ENCODE data around the gene TOP3B.

The TOP3B gene

DNA sequence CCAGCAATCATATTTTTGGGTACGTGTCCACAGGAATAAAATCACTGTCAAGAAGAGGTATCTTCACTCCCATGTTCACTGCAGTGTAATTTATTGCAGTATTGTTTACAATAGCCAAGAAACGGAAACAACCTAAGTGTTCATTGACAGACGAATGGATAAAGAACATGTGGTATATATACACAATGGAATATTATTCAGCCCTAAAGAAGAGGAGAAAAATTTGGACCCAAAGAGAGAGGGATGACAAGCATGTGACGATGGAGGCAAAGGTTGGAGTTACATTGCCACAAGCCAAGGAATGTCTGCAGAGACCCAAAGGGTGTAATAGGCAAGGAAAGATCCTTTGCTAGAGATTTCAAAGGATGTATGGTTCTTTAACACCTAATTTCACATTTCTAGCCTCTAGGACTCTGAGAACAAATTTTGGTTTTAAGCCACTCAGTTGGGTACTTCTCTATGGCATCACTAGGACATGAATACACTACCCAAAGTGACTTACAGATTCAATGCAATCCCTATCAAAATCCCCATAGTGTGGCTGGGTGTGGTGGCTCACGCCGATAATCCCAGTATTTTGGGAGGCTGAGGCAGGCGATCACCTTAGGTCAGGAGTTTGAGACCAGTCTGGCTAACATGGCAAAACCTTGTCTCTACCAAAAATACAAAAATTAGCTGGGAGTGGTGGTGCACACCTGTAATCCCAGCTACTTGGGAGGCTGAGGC, 31.1 kb upstream of the TOP3B start:
- H3K27ac ChIP-seq = no peak overlapping the region

DNA sequence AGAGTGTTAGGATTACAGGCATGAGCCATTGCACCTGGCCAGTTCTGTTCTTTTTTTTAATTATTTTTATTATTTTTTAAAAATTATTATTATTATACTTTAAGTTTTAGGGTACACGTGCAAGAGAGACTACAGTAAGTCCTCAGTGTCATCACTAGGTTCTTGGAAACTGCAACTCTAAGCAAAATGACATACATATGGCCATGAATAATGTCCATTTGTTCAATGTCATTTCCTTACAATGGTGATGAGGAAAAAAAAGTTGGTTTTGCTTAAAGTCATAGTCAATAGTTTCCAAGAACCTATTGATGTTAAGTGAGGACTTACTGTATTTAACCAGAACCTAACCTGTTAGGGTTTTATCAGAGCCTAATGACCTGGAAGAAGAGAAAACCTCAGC, 29.4 kb upstream of the TOP3B start:
- no peak for DNase-seq (ENCODE audit: low read depth, low spot score)
- no peak overlapping the region for H3K27ac ChIP-seq

More for the DNA sequence above, 31.1 kb upstream of the TOP3B start:
- no peak for DNase-seq (ENCODE audit: low read depth, low spot score)

DNA sequence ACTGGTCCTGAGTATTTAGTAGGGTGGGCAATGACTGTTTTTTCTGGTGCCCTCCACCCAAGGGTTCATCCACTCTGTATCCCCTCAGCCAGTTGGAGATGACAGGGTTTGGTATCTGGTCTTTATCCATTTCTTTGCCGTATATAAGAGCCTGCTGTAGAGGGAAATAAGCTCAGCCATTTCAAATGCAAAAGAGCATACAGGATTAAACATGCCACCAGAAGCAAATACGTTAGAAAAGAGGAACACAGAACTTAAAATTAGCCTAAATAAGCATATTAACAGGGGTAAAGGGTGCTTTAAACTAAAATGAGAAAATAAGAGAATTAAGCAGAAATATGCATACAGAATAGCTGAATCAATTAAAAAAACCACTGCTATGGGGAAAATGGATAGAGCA, 27.8 kb upstream of the TOP3B start:
- H3K27ac ChIP-seq = no peak overlapping the region

DNA sequence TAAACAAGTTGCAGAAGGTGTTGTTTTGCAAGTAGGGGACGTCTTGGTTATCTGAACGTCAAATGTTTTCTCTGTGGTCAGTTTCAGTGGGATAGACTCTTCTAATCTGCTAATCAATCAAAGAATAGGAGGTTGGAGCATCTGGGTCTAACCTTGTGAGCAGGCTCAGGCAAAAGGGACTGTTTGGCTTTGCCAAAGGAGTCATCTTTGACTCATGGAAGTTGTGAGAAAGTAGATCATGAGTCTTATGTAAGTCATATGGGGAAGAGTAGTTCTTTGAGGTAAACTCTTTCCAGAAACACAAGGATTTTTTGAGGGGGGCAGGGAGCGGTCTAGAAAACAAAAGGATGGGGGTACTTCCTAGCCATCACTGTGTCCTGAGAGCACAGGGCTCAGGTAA, 27.1 kb upstream of the TOP3B start:
- DNase-seq (ENCODE audit: low read depth, low spot score) = peak; percentile 77
- no peak overlapping the region for H3K27ac ChIP-seq

More for the DNA sequence above, 27.8 kb upstream of the TOP3B start:
- no peak for DNase-seq (ENCODE audit: low read depth, low spot score)

DNA sequence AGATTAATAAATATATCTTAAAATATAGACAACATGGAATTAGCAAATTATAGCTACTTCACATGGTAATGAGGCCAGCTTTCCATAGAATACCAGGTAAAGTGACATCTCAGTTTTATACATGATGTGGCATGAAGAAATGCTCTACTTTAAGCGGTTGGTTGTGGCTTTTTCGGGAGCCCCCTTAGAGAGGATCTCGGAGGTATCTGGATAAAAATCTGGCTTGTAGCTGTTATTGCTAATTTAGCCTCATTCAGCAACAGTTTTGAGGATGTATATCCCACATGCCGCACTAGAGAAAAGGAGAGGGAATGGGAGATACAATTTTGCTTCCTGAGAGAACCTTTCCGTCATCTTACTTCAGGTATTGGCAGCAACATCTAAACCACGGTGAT, 24.0 kb upstream of the TOP3B start:
- H3K27ac ChIP-seq = no peak overlapping the region
- DNase-seq (ENCODE audit: low read depth, low spot score) = no peak

DNA sequence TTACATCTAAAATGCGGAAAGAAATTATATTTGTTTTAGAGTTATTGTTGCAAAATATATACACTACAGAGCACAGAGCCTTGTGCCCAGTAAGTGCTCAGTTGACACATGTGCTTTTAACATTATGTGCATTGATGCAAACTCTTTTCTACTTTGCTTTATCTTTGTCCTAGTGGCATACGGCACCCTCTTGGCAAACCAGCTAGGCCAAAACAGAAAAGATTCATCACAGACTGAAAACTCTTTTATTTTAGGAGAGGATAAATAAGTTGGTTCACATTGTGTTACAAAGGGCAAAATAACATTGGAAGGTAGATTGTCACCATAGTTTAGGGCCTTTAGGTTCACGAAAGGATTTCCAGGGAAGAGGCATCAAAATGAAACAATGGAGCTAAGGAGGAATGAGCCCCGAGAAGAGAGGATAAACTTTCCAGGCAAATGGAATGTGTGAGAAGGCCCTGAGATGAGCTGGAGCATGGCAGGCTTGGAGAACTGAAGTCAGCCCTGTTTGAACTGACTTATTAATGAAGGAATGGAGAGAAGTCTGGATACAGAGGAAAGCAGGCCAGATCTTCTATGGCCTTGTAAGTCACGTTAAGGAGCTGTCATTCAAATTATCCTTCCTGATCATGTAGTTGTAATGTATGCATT, 23.5 kb upstream of the TOP3B start:
- H3K27ac ChIP-seq = no peak overlapping the region
- DNase-seq (ENCODE audit: low read depth, low spot score) = no peak

DNA sequence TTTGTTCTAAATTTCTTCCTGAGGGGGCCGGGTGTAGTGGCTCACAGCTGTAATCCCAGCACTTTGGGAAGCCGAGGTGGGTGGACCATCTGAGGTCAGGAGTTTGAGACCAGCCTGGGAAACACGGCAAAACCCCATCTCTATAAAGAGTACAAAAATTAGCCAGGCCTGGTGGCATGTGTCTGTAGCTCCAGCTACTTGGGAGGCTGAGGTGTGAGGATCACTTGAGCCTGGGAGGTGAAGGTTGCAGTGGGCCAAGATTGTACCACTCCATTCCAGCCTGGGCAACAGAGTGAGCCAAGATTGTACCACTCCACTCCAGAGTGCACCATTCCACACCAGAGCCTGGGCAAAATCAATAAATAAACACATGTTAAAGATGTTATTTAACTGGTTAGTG, 20.6 kb upstream of the TOP3B start:
- no peak overlapping the region for H3K27ac ChIP-seq
- DNase-seq (ENCODE audit: low read depth, low spot score) = no peak

DNA sequence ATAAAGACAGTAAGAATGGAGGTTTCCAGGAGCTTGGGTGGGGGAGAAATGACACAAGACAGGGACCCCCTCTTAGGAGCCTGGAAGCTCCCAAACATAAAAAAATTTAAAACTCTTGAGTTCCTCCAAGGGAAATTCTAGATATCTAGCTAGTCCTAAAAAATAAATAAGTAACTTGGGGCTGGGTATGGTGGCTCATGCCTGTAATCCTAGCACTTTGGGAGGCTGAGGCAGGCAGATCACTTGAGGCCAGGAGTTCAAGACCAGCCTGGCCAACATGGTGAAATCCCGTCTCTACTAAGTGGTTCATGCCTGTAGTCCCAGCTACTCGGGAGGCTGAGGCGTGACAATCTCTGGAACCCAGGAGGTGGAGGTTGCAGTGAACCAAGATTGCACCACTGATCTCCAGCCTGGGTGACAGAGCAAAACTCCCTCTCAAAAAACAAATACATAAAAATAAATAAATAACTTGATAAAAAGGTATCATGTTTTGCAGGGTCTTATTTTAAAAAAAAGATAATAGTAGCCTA, 20.0 kb upstream of the TOP3B start:
- no peak overlapping the region for H3K27ac ChIP-seq
- DNase-seq (ENCODE audit: low read depth, low spot score) = no peak

DNA sequence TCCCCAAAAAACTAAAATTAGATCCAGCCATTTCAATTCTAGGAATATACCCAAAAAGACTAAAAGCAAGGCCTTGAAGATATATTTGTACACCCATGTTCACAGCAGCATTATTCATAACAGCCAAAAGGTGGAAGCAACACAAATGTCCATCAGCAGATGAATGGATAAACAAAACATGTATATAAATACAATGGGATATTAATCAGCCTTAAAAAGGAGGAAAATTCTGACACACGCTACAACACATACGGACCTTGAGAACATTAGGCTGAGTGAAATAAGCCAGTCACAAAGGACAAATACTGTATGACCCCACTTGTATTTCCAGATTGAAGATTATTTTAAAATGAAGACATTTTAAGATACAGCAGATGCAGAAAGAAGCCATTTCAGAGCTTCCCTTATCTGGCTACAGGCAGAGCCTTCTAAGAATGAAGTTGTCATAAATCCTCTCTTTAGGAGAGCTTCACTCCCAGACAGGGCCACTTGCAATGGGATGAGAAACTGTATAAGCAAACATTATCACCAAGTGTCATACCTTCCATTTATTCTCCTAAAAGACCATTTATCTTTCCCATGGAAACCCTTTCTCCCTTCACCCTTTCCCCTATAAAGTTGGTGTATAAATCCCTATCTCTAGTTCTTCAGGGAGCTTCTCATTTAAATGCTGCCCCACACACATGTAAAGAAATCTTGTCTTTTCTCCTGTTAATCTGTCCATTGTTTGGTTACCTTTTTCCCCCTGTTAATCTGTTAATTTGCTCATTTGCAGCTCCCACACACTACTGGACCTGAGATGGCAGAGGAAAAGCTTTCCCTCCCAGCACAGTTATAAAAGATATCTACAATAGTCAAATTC, 19.3 kb upstream of the TOP3B start:
- DNase-seq (ENCODE audit: low read depth, low spot score) = no peak
- H3K27ac ChIP-seq = no peak overlapping the region

DNA sequence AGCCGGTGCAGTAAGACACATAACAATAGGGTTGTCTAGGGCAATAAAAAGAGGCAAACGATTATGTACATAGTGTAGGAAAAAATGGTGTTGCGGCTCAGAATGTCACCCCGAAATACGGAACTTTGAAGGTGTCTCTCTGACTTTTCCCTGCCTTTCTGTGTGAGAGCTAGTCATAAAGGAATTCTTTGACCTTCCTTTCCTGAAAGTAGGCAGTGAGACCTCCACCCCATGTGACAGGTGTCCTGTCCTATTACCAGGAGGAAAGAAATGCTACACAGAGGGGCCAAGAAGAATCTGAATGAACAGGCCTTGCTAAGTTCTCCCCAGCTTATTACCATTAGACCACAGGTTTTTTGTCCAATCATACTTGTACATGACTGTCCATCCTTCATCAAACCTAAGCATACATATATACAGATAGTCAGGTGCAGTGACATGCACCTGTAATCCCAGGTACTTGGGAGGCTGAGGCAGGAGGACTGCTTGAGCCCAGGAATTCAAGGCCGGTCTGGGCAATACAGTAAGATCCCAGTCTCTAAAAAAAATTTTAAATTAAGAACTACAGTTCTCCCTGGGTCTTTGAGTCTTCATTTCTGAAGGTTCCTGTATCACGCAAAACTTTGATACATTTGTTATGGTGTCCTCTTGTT, 16.1 kb upstream of the TOP3B start:
- H3K27ac ChIP-seq = no peak overlapping the region
- DNase-seq (ENCODE audit: low read depth, low spot score) = no peak

DNA sequence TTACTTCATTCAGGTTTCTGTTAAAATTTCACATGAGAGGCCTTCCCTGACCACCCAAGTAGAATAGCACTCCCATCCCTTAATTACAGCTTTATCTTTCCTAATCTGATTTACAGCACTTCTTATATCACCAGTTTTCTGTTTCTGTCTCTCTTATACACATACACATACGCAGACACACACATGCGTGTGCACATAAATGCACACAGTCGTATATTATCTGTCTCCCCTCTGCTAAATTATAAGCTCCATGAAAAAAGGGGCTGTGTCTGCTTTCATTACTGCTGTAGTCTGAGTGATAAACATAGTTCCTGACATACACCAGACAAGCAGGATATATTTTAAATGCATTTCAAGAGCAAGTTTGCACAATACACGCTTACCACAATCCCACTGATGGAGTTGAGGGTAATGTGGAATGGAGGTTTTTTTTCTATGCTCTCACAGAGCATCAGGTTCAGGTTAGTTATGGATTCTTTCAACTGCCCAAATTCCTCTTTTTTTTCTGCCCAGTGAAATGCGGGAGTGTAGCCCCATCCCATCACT, 13.7 kb upstream of the TOP3B start:
- no peak for DNase-seq (ENCODE audit: low read depth, low spot score)
- no peak overlapping the region for H3K27ac ChIP-seq

DNA sequence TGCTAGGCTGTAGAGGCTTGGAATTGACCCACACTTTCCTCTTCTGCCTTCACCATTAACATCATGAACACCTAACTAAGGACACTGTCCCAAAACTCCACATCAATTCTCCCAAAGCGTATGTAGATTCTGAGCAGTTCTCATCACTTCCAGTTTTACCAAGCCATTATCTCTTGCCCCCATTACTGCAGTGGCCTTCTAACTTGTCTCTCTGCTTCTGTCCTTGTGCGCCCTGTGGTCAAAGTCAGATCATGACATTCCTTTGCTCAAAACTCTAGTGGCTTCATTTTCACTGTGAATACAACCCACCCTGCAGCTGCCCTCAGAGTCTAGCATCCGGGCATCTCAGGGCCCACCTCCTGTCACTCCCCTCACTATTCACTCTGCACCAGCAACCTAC, 13.1 kb upstream of the TOP3B start:
- no peak overlapping the region for H3K27ac ChIP-seq
- DNase-seq (ENCODE audit: low read depth, low spot score) = no peak

DNA sequence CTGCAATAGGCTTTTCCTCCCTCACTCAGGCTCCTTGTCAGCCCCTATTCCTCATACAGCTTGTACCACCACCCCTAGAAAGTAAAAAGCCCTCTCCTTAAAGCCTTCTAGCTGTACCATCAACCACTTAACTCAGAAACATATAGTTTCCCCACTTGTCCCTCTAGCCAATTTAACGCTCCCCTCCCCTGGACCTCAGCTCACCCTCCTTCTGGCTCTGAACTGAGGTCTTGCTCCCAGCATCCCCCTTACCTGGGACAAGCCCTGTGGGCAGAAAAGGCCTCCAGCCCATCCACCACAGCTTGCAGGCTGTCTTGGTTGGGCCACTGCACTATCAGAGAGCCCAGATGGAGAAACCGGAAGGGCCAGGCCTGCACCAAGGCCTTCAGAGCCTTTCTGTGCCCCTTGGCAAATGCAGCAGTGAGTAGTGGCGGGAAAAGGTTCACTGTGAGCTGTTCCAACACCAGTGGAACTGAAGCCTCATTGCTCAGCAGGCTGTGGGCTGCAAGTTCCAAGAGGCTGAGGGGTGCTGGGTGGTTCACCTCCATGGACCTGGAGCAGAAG, 12.4 kb upstream of the TOP3B start:
- no peak for DNase-seq (ENCODE audit: low read depth, low spot score)
- H3K27ac ChIP-seq = no peak overlapping the region

DNA sequence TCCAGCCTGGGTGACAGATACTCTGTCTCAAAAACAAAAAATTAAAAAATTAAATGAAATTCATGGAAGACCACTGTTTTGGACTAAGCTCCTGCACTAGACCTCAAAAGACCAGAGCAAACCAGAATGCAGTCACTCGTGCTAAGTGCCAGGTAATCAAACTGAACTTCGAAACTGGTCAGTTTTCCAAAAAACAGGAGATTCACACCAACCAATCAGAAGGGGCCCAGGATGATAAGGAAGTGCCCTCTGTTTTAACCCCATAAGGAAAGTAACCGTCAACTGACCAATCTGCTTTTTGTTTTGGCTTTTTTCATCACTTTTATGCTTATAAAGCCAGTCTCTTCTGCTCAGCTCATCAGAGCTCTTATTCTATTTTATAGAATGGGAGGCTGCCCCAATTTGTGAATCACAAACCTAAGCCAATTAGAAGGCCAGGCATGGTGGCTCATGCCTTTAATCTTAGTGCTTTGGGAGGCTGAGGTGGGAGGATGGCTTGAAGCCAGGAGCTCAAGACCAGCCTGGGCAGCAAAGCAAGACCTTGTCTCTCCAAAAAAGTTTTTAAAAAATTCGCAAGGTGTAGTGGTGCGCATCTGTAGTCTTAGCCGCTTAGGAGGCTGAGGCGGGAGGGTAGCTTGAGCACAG, 10.1 kb upstream of the TOP3B start:
- no peak overlapping the region for H3K27ac ChIP-seq
- no peak for DNase-seq (ENCODE audit: low read depth, low spot score)

DNA sequence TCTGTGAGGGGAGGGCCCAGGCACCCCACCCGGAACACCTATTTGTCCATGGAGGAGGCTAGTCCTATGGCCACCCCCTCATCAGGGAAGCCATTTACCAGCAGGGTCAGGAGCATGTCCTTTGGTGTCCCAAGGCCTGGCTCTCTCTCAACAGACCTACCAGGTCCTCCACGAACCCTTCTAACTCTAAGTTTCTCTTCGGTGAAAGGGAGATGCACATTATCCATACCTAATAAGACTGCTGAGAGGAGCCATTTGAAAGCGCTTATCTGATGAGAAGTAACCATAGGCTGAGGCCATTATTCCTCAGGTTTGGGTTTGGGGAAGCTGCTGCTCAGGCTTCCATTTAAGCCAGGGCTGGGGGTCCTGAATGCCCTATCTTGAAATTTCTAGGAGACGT, 9.2 kb upstream of the TOP3B start:
- DNase-seq (ENCODE audit: low read depth, low spot score) = no peak
- H3K27ac ChIP-seq = no peak overlapping the region

DNA sequence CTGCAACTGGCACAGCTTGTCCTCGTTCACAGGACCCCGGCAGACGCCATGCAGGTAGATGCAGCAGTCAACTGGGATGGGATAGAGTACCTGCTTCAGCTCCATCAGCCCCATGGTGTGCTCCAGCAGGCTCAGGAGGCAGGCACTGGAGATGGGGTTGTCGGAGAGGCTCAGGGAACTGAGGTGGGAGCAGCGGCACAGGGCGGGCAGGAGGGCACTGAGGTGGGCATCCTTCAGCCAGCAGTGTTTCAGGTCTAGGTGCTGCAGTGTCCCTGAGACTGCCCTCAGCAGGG, 8.7 kb upstream of the TOP3B start:
- H3K27ac ChIP-seq = no peak overlapping the region
- DNase-seq (ENCODE audit: low read depth, low spot score) = no peak

DNA sequence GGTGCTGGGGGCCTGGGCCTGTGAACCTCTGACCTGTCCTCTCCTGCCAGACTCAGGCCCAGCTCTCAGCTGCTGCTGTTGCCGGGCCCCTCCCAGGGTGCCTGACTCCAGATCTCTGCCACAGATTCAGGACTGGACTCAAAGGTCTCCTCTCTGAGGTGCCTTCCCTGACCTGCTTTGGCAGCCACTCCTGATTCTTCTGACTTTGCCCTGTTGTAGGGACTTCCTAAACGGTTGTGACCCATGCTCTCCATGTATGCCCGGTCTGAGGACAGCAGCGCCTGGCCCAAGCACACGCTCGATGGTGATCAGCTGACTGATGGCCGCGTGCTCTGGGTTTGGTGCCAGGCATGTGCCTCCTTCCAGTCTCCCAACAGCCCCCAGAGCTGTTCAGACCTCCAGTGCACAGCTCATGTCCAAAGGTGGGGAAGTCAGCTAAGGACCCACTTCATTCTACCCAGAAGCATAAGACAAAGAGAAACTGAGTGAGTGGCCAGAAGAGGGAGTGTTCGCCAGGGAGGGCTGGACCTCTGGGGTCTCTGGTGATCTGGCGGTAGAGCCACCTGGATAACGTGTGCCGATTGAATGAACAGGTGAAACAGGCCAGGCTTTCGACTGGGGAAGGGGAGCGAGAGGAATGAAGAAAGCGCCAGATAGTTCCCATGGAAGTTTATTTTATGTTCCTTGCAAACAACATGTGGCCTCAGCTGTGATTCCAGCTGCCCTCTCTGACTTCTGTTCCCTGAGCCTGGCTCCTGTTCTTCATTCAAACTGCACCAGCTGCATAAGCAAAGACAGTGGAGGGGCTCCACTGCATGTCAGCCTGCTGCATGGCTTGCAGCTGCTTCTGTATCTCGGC, 8.1 kb upstream of the TOP3B start:
- no peak for DNase-seq (ENCODE audit: low read depth, low spot score)

DNA sequence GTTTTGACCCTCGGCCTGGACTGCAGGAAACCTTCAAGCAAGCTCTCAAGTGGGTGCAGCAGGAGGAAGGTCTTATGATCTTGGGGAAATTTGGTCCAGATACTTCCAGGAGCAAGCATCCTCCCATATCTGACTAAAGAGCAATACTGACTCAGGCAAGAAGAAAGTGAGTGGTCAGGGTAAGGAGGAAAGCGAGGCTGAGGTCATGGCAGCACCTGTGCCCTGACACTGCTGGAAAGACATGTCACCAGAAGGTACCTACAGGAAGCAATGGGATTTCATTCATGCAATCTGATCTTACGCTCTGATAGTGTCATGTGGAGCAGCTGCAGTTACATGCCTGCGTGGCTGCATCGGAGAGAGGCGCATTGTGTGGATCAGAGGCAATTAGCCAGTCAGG, 6.5 kb upstream of the TOP3B start:
- DNase-seq (ENCODE audit: low read depth, low spot score) = no peak
- no peak overlapping the region for H3K27ac ChIP-seq

More for the DNA sequence above, 8.1 kb upstream of the TOP3B start:
- H3K27ac ChIP-seq = no peak overlapping the region

DNA sequence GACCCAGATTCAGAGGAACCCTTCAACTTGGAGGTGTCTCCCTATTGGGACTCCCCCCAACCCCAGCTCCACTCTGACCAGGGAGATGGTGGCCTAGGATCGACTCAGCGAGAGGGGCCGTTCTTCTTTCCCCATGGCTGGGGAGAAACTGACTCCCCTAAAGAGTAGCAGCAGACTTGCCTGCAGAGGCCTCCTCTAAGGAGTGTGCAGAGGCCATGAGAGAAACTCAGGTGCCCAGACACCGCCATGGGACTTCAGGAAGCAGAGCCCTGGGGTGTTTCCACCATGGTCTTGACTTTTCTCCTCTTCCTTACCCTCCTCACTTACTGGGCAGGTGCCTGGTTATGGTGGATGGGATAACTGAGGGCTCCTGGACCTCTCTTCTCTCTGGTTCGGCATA, 2.6 kb upstream of the TOP3B start:
- no peak for DNase-seq (ENCODE audit: low read depth, low spot score)
- H3K27ac ChIP-seq = no peak overlapping the region
